Activated gamma-delta T cell treated with anti-CD3 and anti-CD28 coated beads, Interleukin-2, amount 50 U/mL, for 16 hours (primary cell): ENCODE results near the gene EVI2A.
"Not testable (repeated sequence)": the region's sequence is repeated elsewhere in the genome, so short reads cannot be mapped to it uniquely, and the experiment has no call there.

ENCODE experiments used
- DNase-seq: peaks from one replicate; pipeline ENCODE4 v3.0.0-alpha.2; 2020; ENCODE audit warnings: low read depth

The EVI2A gene

GRCh38 chr17:31321481-31321880, at the start of gene EVI2A:
Gene EVI2A (minus strand): TSS chr17:31321622. CDS start chr17:31319013, 2,609 bp downstream.
- DNase-seq = peak; percentile 65

GRCh38 chr17:31369266-31369665, 47.8 kb upstream of the EVI2A start:
- no peak for DNase-seq

GRCh38 chr17:31366088-31366487, 44.7 kb upstream of the EVI2A start:
- no peak for DNase-seq

GRCh38 chr17:31364012-31364411, 42.6 kb upstream of the EVI2A start:
- no peak for DNase-seq

DNA sequence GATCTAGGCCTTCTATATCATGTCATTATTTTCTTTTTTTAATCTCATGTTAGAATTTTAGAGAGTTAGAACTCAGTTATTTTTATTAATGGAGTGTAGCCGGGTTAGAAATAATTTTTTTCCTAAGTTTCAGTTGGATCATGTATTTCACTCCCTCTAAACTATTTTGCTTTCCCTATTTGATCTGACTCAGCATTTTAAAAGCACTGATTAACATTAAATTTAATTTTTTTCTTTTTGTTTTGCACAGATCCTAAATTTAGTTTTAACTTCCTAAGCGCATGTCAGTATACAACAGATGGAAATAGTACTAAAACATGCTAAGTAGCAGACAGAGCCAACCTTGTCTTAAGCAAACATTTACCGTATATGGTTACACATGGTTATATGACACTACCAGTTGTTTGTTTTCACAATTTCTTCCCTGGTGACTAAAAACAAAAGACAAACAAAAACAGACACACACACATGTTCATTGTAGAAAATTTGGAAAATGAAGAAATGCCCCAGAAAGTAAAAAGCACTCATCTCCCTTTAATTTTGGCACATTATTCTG, 36.5 kb upstream of the EVI2A start:
- no peak for DNase-seq

GRCh38 chr17:31357091-31357490, 35.7 kb upstream of the EVI2A start:
- DNase-seq = no peak

DNA sequence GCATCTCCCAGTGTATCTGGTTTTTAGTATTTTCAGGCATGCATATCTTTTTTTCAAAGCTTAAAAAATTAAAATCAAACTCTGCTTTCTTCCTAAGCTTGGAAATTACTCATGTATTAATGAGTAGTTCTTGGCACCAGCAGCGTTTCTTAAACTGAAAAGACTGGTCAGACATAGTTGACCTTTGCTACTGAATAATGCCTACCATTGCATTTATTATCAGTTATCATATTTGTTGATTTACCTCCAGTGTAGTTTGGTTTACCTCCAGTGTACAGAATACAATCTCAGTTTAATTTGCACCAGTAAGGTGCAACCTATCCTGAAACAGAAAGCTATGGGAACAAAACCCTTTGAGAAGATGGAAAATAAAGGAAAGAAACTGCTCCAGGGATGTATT, 34.5 kb upstream of the EVI2A start:
- no peak for DNase-seq

GRCh38 chr17:31349454-31349853, 28.0 kb upstream of the EVI2A start:
- DNase-seq = no peak

DNA sequence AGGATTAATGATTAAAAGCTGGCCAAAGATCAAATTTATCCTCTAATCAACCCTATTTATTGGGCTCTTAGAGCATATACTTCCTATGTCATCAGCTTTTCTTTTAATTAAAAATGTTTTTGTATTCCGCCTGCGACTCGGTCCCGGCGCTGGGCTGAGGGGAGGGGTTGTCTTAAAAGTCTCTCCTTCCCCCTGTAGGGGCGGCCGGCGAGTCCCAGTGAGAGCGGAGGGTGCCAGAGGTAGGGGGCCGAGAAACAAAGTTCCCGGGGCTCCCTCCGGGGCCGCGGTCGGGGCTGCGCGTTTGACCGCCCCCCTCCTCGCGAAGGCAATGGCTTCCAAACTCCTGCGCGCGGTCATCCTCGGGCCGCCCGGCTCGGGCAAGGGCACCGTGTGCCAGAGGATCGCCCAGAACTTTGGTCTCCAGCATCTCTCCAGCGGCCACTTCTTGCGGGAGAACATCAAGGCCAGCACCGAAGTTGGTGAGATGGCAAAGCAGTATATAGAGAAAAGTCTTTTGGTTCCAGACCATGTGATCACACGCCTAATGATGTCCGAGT, 23.8 kb upstream of the EVI2A start:
- not testable (repeated sequence) for DNase-seq

DNA sequence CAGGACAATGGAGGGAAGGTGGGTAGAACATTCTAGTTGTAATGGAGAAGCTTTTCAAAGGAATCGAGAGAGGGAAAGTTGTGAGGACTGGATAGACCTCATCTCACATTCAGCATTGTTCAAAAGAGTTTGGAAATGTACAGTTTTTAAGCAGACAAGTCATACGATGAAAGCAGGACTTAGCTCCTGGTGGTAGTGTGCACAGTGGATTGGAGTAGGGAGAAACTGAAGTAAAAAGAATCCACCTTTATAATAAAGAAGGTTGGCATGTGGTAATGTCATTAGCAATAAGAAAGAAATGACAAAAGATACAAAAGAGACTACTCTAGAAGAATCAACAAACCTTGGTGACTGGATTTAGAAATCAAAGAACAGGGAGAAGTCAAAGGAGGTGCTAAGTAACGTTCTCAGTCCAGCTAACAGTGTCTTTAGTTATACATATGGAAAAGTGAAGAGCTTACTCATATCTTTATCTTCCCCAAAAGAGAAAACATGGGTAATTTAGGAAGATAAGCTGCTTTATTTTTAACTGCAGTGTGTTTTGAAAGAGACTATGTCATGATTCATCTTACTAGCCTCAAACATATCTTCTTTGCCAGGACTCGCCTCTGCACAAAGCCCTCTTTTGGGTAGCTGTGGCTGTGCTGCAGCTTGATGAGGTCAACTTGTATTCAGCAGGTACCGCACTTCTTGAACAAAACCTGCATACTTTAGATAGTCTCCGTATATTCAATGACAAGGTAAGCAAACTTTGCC, 18.7 kb upstream of the EVI2A start:
- DNase-seq = no peak

GRCh38 chr17:31329221-31329620, 7.8 kb upstream of the EVI2A start:
- DNase-seq = no peak

- DNase-seq = no peak
Measured at GRCh38 chr17:31328160-31328535, 6.7 kb upstream of the EVI2A start.

- DNase-seq = no peak
Measured at GRCh38 chr17:31327534-31328159, 6.2 kb upstream of the EVI2A start.

DNA sequence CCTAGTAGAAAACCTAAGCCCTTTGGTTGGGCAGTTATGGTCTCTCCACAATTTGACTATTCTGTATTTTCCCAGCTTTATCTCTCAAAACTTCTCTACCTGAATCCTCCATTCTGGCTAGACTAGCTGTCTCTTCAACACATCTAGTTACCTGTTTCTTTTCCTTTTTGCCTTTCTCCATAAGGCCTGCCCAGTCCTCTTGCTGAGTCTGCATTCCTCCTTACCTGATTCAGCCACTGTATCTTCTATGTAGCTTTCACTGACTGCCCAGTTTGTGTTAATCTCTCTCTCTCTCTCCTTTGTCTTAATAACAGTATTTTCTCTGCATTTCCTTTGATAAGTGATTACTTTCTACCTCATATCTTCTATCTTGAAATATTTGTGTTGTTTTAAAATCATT, 2.1 kb upstream of the EVI2A start:
- no peak for DNase-seq

- DNase-seq = no peak
Measured at GRCh38 chr17:31321966-31322365, 544 bp upstream of the EVI2A start.

GRCh38 chr17:31320791-31321190, 631 bp downstream of the EVI2A start:
- DNase-seq = no peak

- no peak for DNase-seq
Measured at GRCh38 chr17:31320241-31320640, 1.2 kb downstream of the EVI2A start.

DNA sequence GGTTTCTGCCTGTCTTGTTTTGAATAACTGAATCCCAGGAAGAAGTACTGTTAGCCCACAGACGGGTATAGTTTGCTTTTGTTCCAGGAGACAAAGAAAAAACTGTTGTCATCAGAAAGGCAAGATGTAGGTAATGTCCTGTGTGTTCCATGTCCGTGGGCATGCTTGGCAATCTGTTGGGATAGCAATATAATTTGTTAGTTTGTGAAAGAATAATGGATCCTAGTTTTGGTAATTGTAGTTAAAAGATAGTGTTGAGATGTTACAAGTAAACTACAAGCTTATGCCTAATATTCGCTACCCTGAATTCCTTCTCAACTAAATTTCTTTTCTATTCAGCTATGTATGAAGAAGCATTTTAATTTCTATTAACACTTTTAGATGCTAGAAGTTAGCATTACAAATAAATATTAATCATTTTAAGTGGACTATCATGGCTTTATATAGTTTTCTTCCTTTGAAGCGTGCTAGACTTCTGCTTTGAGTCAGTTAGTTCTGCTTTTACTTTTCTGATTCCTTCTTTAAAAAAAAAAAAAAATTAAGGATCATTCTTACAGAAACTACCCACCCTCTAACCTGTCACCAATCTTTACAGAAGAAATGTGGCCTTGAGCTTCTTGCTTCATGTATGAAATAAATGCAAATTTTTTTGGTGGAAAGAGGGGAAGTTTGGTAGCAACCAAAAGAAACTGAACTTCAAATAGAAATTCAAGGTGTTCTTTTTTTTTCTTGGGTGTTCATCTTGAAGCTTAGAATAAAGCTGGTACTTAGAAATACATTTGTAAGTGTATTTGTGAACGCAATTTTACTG, 2.4 kb downstream of the EVI2A start:
- no peak for DNase-seq

DNA sequence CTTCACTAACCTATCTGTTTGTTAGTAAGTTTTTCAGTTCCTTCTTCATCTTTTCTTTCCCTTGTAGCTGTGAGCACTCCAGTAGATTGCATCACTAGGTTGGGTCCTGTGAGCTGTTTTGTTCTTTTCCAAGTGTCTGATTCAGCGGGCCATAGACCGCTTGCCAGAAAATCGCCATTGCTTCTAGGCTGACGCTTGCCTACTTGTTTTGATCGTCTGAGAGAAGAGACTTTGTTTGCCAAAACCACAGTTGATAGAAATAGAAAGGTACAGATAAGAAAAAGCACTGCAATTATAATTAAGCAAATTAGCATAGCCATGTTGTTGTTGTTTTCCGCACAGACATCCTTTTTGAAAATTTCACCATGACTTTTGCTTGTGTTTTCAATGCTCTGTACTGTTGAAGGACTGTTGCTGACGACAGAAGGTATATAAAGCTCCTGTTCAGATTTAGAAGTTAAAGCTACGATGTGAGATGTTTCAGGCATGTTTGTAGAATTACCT, 3.1 kb downstream of the EVI2A start:
- peak; percentile 28 for DNase-seq

DNA sequence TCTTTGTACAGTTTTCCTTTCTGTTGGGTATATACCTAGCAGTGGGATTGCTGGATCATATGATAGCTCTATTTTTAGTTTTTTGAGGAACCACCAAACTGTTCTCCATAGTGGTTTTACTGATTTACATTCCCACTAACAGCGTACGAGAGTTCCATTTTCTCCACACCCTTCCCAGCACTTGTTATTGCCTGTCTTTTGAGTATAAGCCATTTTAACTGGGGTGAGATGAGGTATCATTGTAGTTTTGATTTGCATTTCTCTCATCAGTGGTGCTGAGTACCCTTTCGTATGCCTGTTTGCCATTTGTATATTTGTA, 6.7 kb downstream of the EVI2A start:
- no peak for DNase-seq

GRCh38 chr17:31313982-31314781, 7.2 kb downstream of the EVI2A start, which contains the start of gene EVI2B:
Gene EVI2B (minus strand): TSS chr17:31314054. CDS start chr17:31305609, 8,445 bp downstream.
- DNase-seq = no peak
